ENCODE measurements around the gene RING1. TPM values are rescaled to one million over a fixed set of nuclear protein-coding genes. Genes with fewer than 3 reads are reported as not detected.
A peak's percentile ranks its signal among the peaks of the same experiment; 100 is the strongest.

RING1 gene
- total and polyA plus RNA-seq, 10 of the 15 experiments (the other 5 are each of a cell fraction or from before 2014, with no cell fraction given): 2.0 to 27.2 (median 15.8) TPM

GRCh38 chr6:33164665-33165373 is 43.5 kb upstream of the RING1 start:
- H3K4me1 ChIP-seq (ENCODE audit: control insufficient read depth, insufficient read depth, low read length): peaks cover 4% of the 10 kb centered on the region
- POLR2A ChIA-PET: no interaction called here
- RAD21 ChIA-PET (ENCODE audit: unreplicated experiment): interaction anchor here (1.6 kb wide), 1 partner anchor 8 kb away, joined by 5 read pairs; no protein-coding TSS in a partner anchor
- intact Hi-C loops (cut with micrococcal nuclease; ENCODE audit: unreplicated experiment): no loop called here
- DNase-seq (ENCODE audit: low read depth, low spot score) (no peak), FAIRE-seq (no peak), ATAC-seq (no peak)
- H4K20me1 ChIP-seq (ENCODE audit: control insufficient read depth, insufficient read depth): no peaks in the 10 kb centered on the region
- BruUV-seq (replicated peaks): no TSS peak
- H3K9me3 ChIP-seq (replicated peaks; ENCODE audit: control insufficient read depth, insufficient read depth, low read length): no peaks in the 10 kb centered on the region
- H3K27me3 ChIP-seq (replicated peaks in 1 of 2; ENCODE audit: control insufficient read depth in 2 of 2, insufficient read depth in 2 of 2, low read length in 1 of 2): no peaks in the 10 kb centered on the region
- in situ Hi-C loops (cut with MboI): no loop called here
- H3K36me3 ChIP-seq (ENCODE audit: control insufficient read depth in 2 of 2, insufficient read depth in 2 of 2, low read length in 1 of 2): no peaks in the 10 kb centered on the region
- H3K4me2 ChIP-seq (ENCODE audit: control insufficient read depth, insufficient read depth): no peak overlapping the region
- SMC1A ChIA-PET (ENCODE audit: uncharacterized antibody, unreplicated experiment): interaction anchor here (1.1 to 2.1 kb wide), 2 partner anchors 8 to 15 kb away, joined by 3 to 4 read pairs; no protein-coding TSS in a partner anchor
- CTCF ChIA-PET: interaction anchor here (0.7 to 9.5 kb wide), 5 partner anchors 16 to 150 kb away, joined by 3 to 80 read pairs (median 9); no protein-coding TSS in a partner anchor
- H3K79me2 ChIP-seq (ENCODE audit: control insufficient read depth, insufficient read depth, low read length): no peaks in the 10 kb centered on the region
- no peak overlapping the region for H3K27ac ChIP-seq (ENCODE audit: control insufficient read depth, insufficient read depth)
- H3K9ac ChIP-seq (ENCODE audit: control insufficient read depth, insufficient read depth, low read length): no peak overlapping the region
- WGBS (ENCODE audit: insufficient coverage, insufficient replicate concordance, low lambda C conversion rate, missing lambda C conversion rate): 40% methylated on average over 8 of the region's 14 CpGs
- TF ChIP-seq RAD51 (IDR thresholded peaks at IDR 0.05): peak; percentile 32; the same call in 1 of the 2 replicates
- TF ChIP-seq NFXL1 (IDR thresholded peaks at IDR 0.05; ENCODE audit: borderline replicate concordance): no peak
- no peak overlapping the region for H3K4me3 ChIP-seq
- H2AFZ ChIP-seq (ENCODE audit: control insufficient read depth, low read depth, low read length): no peak overlapping the region

DNA sequence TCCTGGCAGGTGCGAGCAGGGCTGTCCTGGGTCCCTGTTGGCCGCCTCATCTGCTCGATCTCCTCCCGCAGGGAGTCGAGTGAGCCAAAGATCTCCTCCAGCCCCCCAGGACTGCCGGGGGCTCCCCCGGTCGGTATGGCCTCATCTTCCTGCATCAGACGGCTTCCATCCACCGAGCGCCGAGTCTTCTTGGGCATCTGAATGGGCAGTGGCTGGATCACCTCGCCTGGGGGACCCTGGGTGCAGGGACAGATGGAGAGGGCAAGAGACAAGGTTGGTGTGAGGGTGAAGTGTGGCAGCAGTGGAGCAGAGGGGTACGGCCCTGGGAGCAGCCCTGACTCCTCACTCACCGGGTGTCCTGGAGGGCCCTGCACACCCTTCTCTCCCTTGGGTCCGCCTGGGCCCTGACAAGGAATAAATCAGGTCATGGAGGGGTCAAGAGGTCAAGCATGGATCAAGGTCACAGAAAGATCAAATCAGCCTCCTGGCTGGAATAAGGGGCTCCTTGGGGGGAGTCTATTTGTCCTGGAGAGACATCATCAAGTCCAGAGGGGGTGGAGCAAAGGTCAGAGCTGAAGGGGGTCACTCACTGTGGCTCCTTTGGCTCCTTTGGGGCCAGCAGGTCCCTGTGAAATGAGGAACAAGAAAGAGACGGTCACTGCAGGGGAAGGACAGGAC is 42.6 kb upstream of the RING1 start:
- Histone ChIP-seq H3K27me3 (replicated peaks in 1 of 2; ENCODE audit: control insufficient read depth in 2 of 2, insufficient read depth in 2 of 2, low read length in 1 of 2) (no peaks in the 10 kb centered on the region), H3K27ac (ENCODE audit: control insufficient read depth, insufficient read depth) (no peak overlapping the region), H4K20me1 (ENCODE audit: control insufficient read depth, insufficient read depth) (no peaks in the 10 kb centered on the region), H3K9me3 (replicated peaks; ENCODE audit: control insufficient read depth, insufficient read depth, low read length) (no peaks in the 10 kb centered on the region), H3K4me2 (ENCODE audit: control insufficient read depth, insufficient read depth) (no peak overlapping the region), H3K4me3 (no peak overlapping the region), H2AFZ (ENCODE audit: control insufficient read depth, low read depth, low read length) (no peak overlapping the region), H3K79me2 (ENCODE audit: control insufficient read depth, insufficient read depth, low read length) (no peaks in the 10 kb centered on the region), H3K4me1 (ENCODE audit: control insufficient read depth, insufficient read depth, low read length) (peaks cover 4% of the 10 kb centered on the region), H3K36me3 (ENCODE audit: control insufficient read depth in 2 of 2, insufficient read depth in 2 of 2, low read length in 1 of 2) (no peaks in the 10 kb centered on the region), H3K9ac (ENCODE audit: control insufficient read depth, insufficient read depth, low read length) (no peak overlapping the region)
- 42% methylated on average over 17 of the region's 17 CpGs for WGBS (ENCODE audit: insufficient coverage, insufficient replicate concordance, low lambda C conversion rate, missing lambda C conversion rate)
- FAIRE-seq: no peak
- BruUV-seq (replicated peaks): no TSS peak
- SMC1A ChIA-PET (ENCODE audit: uncharacterized antibody, unreplicated experiment): interaction anchor here (2.1 kb wide), 1 partner anchor 9 kb away, joined by 4 read pairs; no protein-coding TSS in a partner anchor
- in situ Hi-C loops (cut with MboI) (no loop called here), intact Hi-C loops (cut with micrococcal nuclease; ENCODE audit: unreplicated experiment) (no loop called here)
- peak; percentile 63 for TF ChIP-seq NR2F1 (conservative IDR thresholded peaks at IDR 0.05)
- TF ChIP-seq NRF1 (conservative IDR thresholded peaks at IDR 0.05; ENCODE audit: low read depth, low read length): no peak
- TF ChIP-seq, protein P1, sequence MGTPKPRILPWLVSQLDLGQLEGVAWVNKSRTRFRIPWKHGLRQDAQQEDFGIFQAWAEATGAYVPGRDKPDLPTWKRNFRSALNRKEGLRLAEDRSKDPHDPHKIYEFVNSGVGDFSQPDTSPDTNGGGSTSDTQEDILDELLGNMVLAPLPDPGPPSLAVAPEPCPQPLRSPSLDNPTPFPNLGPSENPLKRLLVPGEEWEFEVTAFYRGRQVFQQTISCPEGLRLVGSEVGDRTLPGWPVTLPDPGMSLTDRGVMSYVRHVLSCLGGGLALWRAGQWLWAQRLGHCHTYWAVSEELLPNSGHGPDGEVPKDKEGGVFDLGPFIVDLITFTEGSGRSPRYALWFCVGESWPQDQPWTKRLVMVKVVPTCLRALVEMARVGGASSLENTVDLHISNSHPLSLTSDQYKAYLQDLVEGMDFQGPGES (IDR thresholded peaks at IDR 0.05): no peak
- CTCF ChIA-PET: interaction anchor here (0.7 to 2.0 kb wide), 2 partner anchors 32 to 151 kb away, joined by 3 to 9 read pairs; no protein-coding TSS in a partner anchor
- POLR2A ChIA-PET: no interaction called here
- RAD21 ChIA-PET (ENCODE audit: unreplicated experiment): no interaction called here
- DNase-seq (ENCODE audit: low read depth, low spot score): no peak
- no peak for ATAC-seq
